GM23248 (cell line): ENCODE measurements around the gene VWF.

ENCODE experiments used
- EZH2 ChIP-seq: fragments of 200-600 bp; sonication (generic); IDR thresholded peaks from 2 replicates; pipeline ENCODE4 v1.6.1; 2018; ENCODE audit warnings: antibody characterized with exemption, mild to moderate bottlenecking; ENCODE audit not compliant: insufficient read depth, poor library complexity, severe bottlenecking
- EZH2phosphoT487 ChIP-seq: fragments of 200-600 bp; sonication (generic); IDR thresholded peaks from 2 replicates; pipeline ENCODE4 v1.6.1; 2018; ENCODE audit warnings: antibody characterized with exemption, moderate library complexity, mild to moderate bottlenecking, low read depth; ENCODE audit not compliant: insufficient read depth

- TF ChIP-seq EZH2 (no peak), EZH2phosphoT487 (no peak)
Measured at GRCh38 chr12:6096527-6096926, 27.9 kb downstream of the VWF start.
